HEK293T (cell line): ENCODE data around the gene SVIP.

Experiments used
- ARNT ChIP-seq: fragments of 450-650 bp; IDR thresholded peaks from 2 replicates; pipeline ENCODE4 v1.6.1; 2017; ENCODE audit warnings: mild to moderate bottlenecking
- BHLHE40 ChIP-seq: fragments of 450-650 bp; IDR thresholded peaks from 2 replicates; pipeline ENCODE4 v1.6.1; 2016; ENCODE audit warnings: mild to moderate bottlenecking, moderate library complexity, borderline replicate concordance
- ELF4 ChIP-seq: fragments of 450-650 bp; IDR thresholded peaks from 2 replicates; pipeline ENCODE4 v1.6.1; 2017; ENCODE audit warnings: antibody characterized with exemption
- FOXK2 ChIP-seq: fragments of 450-650 bp; IDR thresholded peaks from 2 replicates; pipeline ENCODE4 v1.6.1; 2016; ENCODE audit warnings: mild to moderate bottlenecking
- FOXM1 ChIP-seq: fragments of 450-650 bp; IDR thresholded peaks from 2 replicates; pipeline ENCODE4 v1.6.1; 2017; ENCODE audit warnings: mild to moderate bottlenecking, borderline replicate concordance
- L3MBTL2 ChIP-seq: fragments of 450-650 bp; conservative IDR thresholded peaks from 2 replicates; pipeline ENCODE4 v1.6.1; 2016; ENCODE audit warnings: mild to moderate bottlenecking
- LEF1 ChIP-seq: fragments of 450-650 bp; IDR thresholded peaks from 2 replicates; pipeline ENCODE4 v1.6.1; 2017; ENCODE audit warnings: mild to moderate bottlenecking, borderline replicate concordance
- SP1 ChIP-seq: fragments of 450-650 bp; IDR thresholded peaks from 2 replicates; pipeline ENCODE4 v1.6.1; 2017
- SUZ12 ChIP-seq: fragments of 450-650 bp; IDR thresholded peaks from 2 replicates; pipeline ENCODE4 v1.6.1; 2016; ENCODE audit warnings: mild to moderate bottlenecking
- TF ChIP-seq, protein P1 (sequence below): fragments of 450-650 bp; IDR thresholded peaks from 2 replicates; pipeline ENCODE4 v1.6.1; 2016

DNA sequence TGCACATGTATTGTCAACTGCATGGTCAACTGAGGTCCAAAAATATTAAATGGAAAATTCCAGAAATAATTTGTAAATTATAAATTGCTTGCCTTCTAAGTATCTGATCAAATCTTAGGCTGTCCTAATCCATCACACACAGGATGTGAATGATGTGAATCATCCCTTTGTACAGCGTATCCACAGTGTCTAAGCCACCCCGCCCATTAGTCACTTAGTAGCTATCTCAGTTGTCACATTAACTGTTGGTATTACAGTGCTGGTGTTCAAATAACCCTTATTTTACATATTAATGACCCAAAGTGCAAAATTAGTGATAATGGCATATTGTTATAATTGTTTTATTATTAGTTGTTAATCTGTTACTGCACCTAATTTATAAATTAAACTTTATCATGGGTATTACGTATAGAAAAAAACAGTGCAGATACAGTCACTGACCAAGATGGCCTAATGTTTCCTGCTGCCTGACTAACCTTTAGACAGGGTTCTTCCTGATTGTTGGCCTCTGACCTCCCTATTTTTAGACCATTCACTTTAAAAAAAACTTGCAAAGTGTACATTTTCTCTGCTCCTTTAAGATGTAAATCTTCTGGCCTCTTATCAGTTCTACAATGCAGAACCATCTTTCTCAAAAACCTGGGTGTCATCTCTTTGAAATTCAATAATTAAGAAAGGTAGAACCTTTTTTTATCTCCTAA, 2.9 kb upstream of the SVIP start:
- TF ChIP-seq, protein P1, sequence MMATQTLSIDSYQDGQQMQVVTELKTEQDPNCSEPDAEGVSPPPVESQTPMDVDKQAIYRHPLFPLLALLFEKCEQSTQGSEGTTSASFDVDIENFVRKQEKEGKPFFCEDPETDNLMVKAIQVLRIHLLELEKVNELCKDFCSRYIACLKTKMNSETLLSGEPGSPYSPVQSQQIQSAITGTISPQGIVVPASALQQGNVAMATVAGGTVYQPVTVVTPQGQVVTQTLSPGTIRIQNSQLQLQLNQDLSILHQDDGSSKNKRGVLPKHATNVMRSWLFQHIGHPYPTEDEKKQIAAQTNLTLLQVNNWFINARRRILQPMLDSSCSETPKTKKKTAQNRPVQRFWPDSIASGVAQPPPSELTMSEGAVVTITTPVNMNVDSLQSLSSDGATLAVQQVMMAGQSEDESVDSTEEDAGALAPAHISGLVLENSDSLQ: no peak
- TF ChIP-seq BHLHE40 (no peak), SUZ12 (no peak), LEF1 (no peak), L3MBTL2 (no peak), FOXK2 (no peak), SP1 (no peak), ELF4 (no peak), ARNT (no peak), FOXM1 (no peak)
